Measurements from ENCODE around the gene GUK1. TPM values are rescaled to one million over a fixed set of nuclear protein-coding genes. Genes with fewer than 3 reads are reported as not detected.

The GUK1 gene
- total and polyA plus RNA-seq, 2 of the 8 experiments (the other 6 are each of a cell fraction or from before 2014, with no cell fraction given), result 68.5 to 183 TPM

GRCh38 chr1:228172591-228173527 lies 32.8 kb downstream of the GUK1 start (continued):
- TF ChIP-seq RBBP5 (IDR thresholded peaks at IDR 0.05; ENCODE audit: borderline replicate concordance, low read depth, low read length), result no peak
- TF ChIP-seq POU5F1 (IDR thresholded peaks at IDR 0.05; ENCODE audit: low read depth, low read length), result no peak
- TF ChIP-seq TCF12 (IDR thresholded peaks at IDR 0.05; ENCODE audit: low read depth, low read length), result no peak
- TF ChIP-seq TAF1 (IDR thresholded peaks at IDR 0.05; ENCODE audit: low read depth, low read length), result no peak
- TF ChIP-seq TBP (IDR thresholded peaks at IDR 0.05; ENCODE audit: low read depth, low read length), result no peak
- TF ChIP-seq CEBPB (IDR thresholded peaks at IDR 0.05; ENCODE audit: low read depth, low read length), result no peak
